HEK293T (cell line): ENCODE data around the gene ASB16.

ENCODE experiments used
- ARNT ChIP-seq: fragments of 450-650 bp; IDR thresholded peaks from 2 replicates; pipeline ENCODE4 v1.6.1; 2017; ENCODE audit warnings: mild to moderate bottlenecking
- BHLHE40 ChIP-seq: fragments of 450-650 bp; IDR thresholded peaks from 2 replicates; pipeline ENCODE4 v1.6.1; 2016; ENCODE audit warnings: mild to moderate bottlenecking, moderate library complexity, borderline replicate concordance
- CTBP1 ChIP-seq: fragments of 450-650 bp; IDR thresholded peaks from 2 replicates; pipeline ENCODE4 v1.6.1; 2016; ENCODE audit warnings: borderline replicate concordance
- ELF4 ChIP-seq: fragments of 450-650 bp; IDR thresholded peaks from 2 replicates; pipeline ENCODE4 v1.6.1; 2017; ENCODE audit warnings: antibody characterized with exemption
- FOXA1 ChIP-seq: fragments of 450-650 bp; IDR thresholded peaks from 2 replicates; pipeline ENCODE4 v1.6.1; 2016; ENCODE audit warnings: mild to moderate bottlenecking
- HDGF ChIP-seq: fragments of 450-650 bp; IDR thresholded peaks from 2 replicates; pipeline ENCODE4 v1.6.1; 2017; ENCODE audit warnings: antibody characterized with exemption, borderline replicate concordance
- LEF1 ChIP-seq: fragments of 450-650 bp; IDR thresholded peaks from 2 replicates; pipeline ENCODE4 v1.6.1; 2017; ENCODE audit warnings: mild to moderate bottlenecking, borderline replicate concordance
- NFRKB ChIP-seq: fragments of 450-650 bp; IDR thresholded peaks from 2 replicates; pipeline ENCODE4 v1.6.1; 2016; ENCODE audit warnings: mild to moderate bottlenecking, moderate library complexity
- SP1 ChIP-seq: fragments of 450-650 bp; IDR thresholded peaks from 2 replicates; pipeline ENCODE4 v1.6.1; 2017
- SUZ12 ChIP-seq: fragments of 450-650 bp; IDR thresholded peaks from 2 replicates; pipeline ENCODE4 v1.6.1; 2016; ENCODE audit warnings: mild to moderate bottlenecking
- TARDBP ChIP-seq: fragments of 450-650 bp; IDR thresholded peaks from 2 replicates; pipeline ENCODE4 v1.6.1; 2016
- TF ChIP-seq, protein P1 (sequence below): fragments of 450-650 bp; IDR thresholded peaks from 2 replicates; pipeline ENCODE4 v1.6.1; 2016

DNA sequence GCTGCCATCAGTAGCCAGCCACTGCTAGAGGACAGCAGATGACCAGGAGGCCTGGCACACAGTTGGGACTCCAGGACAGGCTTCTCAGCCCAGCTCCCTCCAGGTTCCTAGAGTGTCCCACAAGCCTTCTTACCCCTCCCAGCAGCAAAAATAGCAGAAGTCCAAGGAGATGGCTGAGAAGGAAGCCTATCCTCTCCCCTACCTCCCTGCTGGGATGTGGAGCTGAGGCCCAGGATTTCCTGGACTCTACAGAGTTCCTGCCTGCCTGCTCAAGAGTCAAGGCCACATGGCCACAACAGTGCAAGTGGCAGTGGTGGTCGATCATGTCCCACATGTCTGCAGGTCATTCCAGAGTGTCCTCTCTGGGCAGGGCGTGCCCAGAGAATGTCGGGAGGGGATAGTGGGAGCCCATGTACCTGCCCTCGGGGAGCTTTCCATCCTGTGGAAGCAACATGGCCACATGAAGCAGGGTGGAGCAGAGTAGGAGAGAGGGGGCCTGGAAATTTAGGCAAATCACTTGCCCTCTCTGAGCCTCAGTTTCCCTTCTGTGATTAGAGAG lies 36.5 kb upstream of the ASB16 start:
- TF ChIP-seq FOXA1, result no peak
- TF ChIP-seq TARDBP, result no peak
- TF ChIP-seq SUZ12, result no peak
- TF ChIP-seq NFRKB, result no peak
- no peak for TF ChIP-seq HDGF
- no peak for TF ChIP-seq SP1
- no peak for TF ChIP-seq ARNT
- TF ChIP-seq CTBP1, result no peak
- no peak for TF ChIP-seq ELF4
- TF ChIP-seq LEF1, result no peak
- TF ChIP-seq, protein P1, sequence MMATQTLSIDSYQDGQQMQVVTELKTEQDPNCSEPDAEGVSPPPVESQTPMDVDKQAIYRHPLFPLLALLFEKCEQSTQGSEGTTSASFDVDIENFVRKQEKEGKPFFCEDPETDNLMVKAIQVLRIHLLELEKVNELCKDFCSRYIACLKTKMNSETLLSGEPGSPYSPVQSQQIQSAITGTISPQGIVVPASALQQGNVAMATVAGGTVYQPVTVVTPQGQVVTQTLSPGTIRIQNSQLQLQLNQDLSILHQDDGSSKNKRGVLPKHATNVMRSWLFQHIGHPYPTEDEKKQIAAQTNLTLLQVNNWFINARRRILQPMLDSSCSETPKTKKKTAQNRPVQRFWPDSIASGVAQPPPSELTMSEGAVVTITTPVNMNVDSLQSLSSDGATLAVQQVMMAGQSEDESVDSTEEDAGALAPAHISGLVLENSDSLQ, result no peak
- no peak for TF ChIP-seq BHLHE40
